K562 (cell line): ENCODE data around the gene MYH11. TPM values are rescaled to one million over a fixed set of nuclear protein-coding genes. Genes with fewer than 3 reads are reported as not detected.

Experiments used
- ATAC-seq: fragments of 200-7000 bp; cut with Tn5 transposase; 3 replicates; pipeline ENCODE4 v1.9.1; 2020; ENCODE audit warnings: moderate library complexity
- BruUV-seq: library from RNA; stranded (reverse); fragments of 400-500 nt; replicated peaks from 2 replicates; lab custom pipeline; 2021; lab: Mats Ljungman, UMichigan
- CTCF ChIA-PET: fragments of 300-600 bp; formaldehyde crosslinking; extraction: SDS; loops from one replicate; lab custom pipeline; 2021; ENCODE audit warnings: low intra/inter-chr PET ratio; lab: Yijun Ruan, JAX
- POLR2A ChIA-PET: fragments of 300-600, 350-650 bp; sonication (Branson Sonifier 250); formaldehyde crosslinking; extraction: SDS; loops from one replicate; lab custom pipeline; 2021; ENCODE audit warnings: antibody characterized with exemption, inconsistent platforms; lab: Yijun Ruan, JAX
- DNase-seq, 4 experiments: peaks; one replicate each; pipeline versions ENCODE4 v3.0.0 to v3.0.0-alpha.2; 2011 to 2018; ENCODE audit warnings: low spot score in 3 of 4, mixed read lengths in 3 of 4; ENCODE audit errors: extremely low read depth in 1 of 4
- FAIRE-seq: peaks from 2 replicates; lab custom pipeline; 2011; peaks lifted over from hg19 to GRCh38; lab: Jason Lieb, UNC
- H2AFZ ChIP-seq: 2 replicates; pipeline ENCODE4 v1.6.0; 2011; ENCODE audit warnings: low read depth, low read length, control low read depth, inconsistent platforms
- H3K27ac ChIP-seq: fragments of 200-600 bp; 3 replicates; pipeline ENCODE4 v1.8.0; 2011; ENCODE audit warnings: low read depth, mild to moderate bottlenecking, control low read depth, inconsistent platforms, low read length, moderate library complexity, mixed read lengths; ENCODE audit errors: extremely low read depth
- H3K27me3 ChIP-seq, 2 experiments: fragments of 300-600 bp in 1 of 2; 2 replicates in 1 of 2; 3 replicates in 1 of 2; pipeline versions ENCODE4 v1.6.0 to v1.8.0; 2011; ENCODE audit warnings: inconsistent platforms in 2 of 2, low read length in 2 of 2, mild to moderate bottlenecking in 1 of 2, mixed read lengths in 1 of 2, moderate library complexity in 1 of 2; ENCODE audit not compliant: control insufficient read depth in 2 of 2, insufficient read depth in 2 of 2
- H3K36me3 ChIP-seq: fragments of 300-600 bp; 3 replicates; pipeline ENCODE4 v1.8.0; 2011; ENCODE audit warnings: mild to moderate bottlenecking, low read length, inconsistent platforms; ENCODE audit not compliant: control insufficient read depth, insufficient read depth
- H3K4me1 ChIP-seq, 2 experiments: fragments of 200-600 bp in 1 of 2; replicated peaks in 1 of 2; 2 replicates in 1 of 2; 3 replicates in 1 of 2; pipeline versions ENCODE4 v1.5.1 to v1.8.0; 2011; ENCODE audit warnings: inconsistent platforms in 2 of 2, low read length in 2 of 2, mild to moderate bottlenecking in 1 of 2, mixed read lengths in 1 of 2, moderate library complexity in 1 of 2; ENCODE audit not compliant: control insufficient read depth in 2 of 2, insufficient read depth in 2 of 2
- H3K4me2 ChIP-seq: 2 replicates; pipeline ENCODE4 v1.6.1; 2011; ENCODE audit warnings: low read length, control low read depth, inconsistent platforms, mixed read lengths; ENCODE audit not compliant: insufficient read depth
- H3K4me3 ChIP-seq: fragments of 200-600 bp; sonication (generic), shearing (Covaris generic); 2 replicates; pipeline ENCODE4 v1.5.1; 2016; ENCODE audit warnings: control low read depth, inconsistent platforms
- H3K79me2 ChIP-seq: fragments of 200-600 bp; 3 replicates; pipeline ENCODE4 v1.8.0; 2011; ENCODE audit warnings: low read length, inconsistent platforms; ENCODE audit not compliant: control insufficient read depth, insufficient read depth
- H3K9ac ChIP-seq, 2 experiments: 2 replicates each; pipeline versions ENCODE4 v1.6.0 to v1.6.1; 2011; ENCODE audit warnings: low read depth in 2 of 2, low read length in 2 of 2, control low read depth in 1 of 2, inconsistent platforms in 1 of 2, mild to moderate bottlenecking in 1 of 2, mixed read lengths in 1 of 2; ENCODE audit not compliant: insufficient read depth in 1 of 2
- H3K9me1 ChIP-seq: one replicate; pipeline ENCODE4 v1.6.0; 2011; ENCODE audit warnings: inconsistent platforms, mild to moderate bottlenecking, low read length, moderate library complexity; ENCODE audit not compliant: control insufficient read depth, insufficient read depth
- H3K9me3 ChIP-seq: replicated peaks from 2 replicates; pipeline ENCODE4 v1.5.1; 2011; ENCODE audit warnings: low read depth, low read length, inconsistent platforms; ENCODE audit not compliant: control insufficient read depth, insufficient read depth
- H4K20me1 ChIP-seq: replicated peaks from 2 replicates; pipeline ENCODE4 v1.6.1; 2011; ENCODE audit warnings: low read length, inconsistent platforms, mixed read lengths; ENCODE audit not compliant: control insufficient read depth, insufficient read depth
- CEBPB ChIP-seq: fragments of 450-650 bp; IDR thresholded peaks from 2 replicates; pipeline ENCODE4 v1.6.1; 2016; ENCODE audit warnings: missing genetic modification characterization, missing compliant biosample characterization
- FOXM1 ChIP-seq, 2 experiments: fragments of 450-650 bp in 1 of 2; sonication (generic) in 1 of 2; formaldehyde crosslinking in 1 of 2; IDR thresholded peaks; 2 replicates each; pipeline versions ENCODE4 v1.6.1 to v1.9.0; 2017 to 2022; ENCODE audit warnings: low read depth in 2 of 2, mild to moderate bottlenecking in 2 of 2, missing genetic modification reagents in 1 of 2, moderate library complexity in 1 of 2
- RFX1 ChIP-seq: fragments of 450-650 bp; IDR thresholded peaks from 2 replicates; pipeline ENCODE4 v1.6.1; 2016; ENCODE audit warnings: mild to moderate bottlenecking, moderate library complexity
- ZC3H11A ChIP-seq: IDR thresholded peaks from 2 replicates; pipeline ENCODE4 v1.6.1; 2012; ENCODE audit warnings: low read depth, low read length, improper control_type of control experiment
- WGBS: fragments of 100-300 bp; shearing (Covaris generic); methylation state at CpG from one replicate; pipeline ENCODE4 v1.1.6; 2016; ENCODE audit warnings: low coverage, mixed read lengths; ENCODE audit not compliant: insufficient coverage; ENCODE audit errors: missing lambda C conversion rate; 5-methylcytosine and 5-hydroxymethylcytosine counted together
- in situ Hi-C: fragments of 300-500 bp; cut with MboI; formaldehyde crosslinking; loops from 4 replicates; pipeline ENCODE4 v1.15.0; 2018; ENCODE audit warnings: inconsistent platforms, mixed read lengths
- intact Hi-C: fragments of 100-400 bp; cut with micrococcal nuclease; formaldehyde crosslinking; loops from 2 replicates; pipeline ENCODE4 v1.14.2; 2022
- polyA plus RNA-seq, 8 experiments: library from polyadenylated mRNA; depleted of rRNA in 4 of 8; stranded (reverse) in 5 of 8; unstranded in 3 of 8; fragments of >200 nt; fragmentation: Nextera tagmentation in 2 of 8; fragmentation: Illumina TruSeq in 1 of 8; extraction: Ambion mirVana in 2 of 8; extraction: Trizol in 1 of 8; gene quantifications; 2 replicates each; pipeline versions ENCODE4 v1.2.1 to v1.2.3, GENCODE V29; 2011 to 2014; ENCODE audit warnings: inconsistent platforms in 1 of 8, missing spikeins in 1 of 8
- total RNA-seq, 7 experiments: library from RNA; depleted of rRNA in 6 of 7; stranded (reverse); fragments of >200 nt in 6 of 7; fragmentation: Illumina TruSeq in 2 of 7; extraction: Trizol in 2 of 7; gene quantifications; 2 replicates each; pipeline versions ENCODE4 v1.2.1 to v1.2.3, GENCODE V29; 2011 to 2021; ENCODE audit warnings: low replicate concordance in 1 of 7
- TF ChIP-seq, protein P1 (sequence below): fragments of 450-650 bp; formaldehyde crosslinking; IDR thresholded peaks from 2 replicates; pipeline ENCODE4 v1.4.0; 2020; ENCODE audit warnings: mild to moderate bottlenecking
- TF ChIP-seq, protein P2 (sequence below): fragments of 250-450 bp; sonication (Bioruptor Pico); IDR thresholded peaks from 2 replicates; pipeline ENCODE4 v1.5.0; 2022; ENCODE audit warnings: mild to moderate bottlenecking

Gene MYH11
- total and polyA plus RNA-seq, 9 of the 15 experiments (the other 6 are each of a cell fraction or from before 2014, with no cell fraction given): 0.05 to 0.47 (median 0.08) TPM; not detected in 5

DNA sequence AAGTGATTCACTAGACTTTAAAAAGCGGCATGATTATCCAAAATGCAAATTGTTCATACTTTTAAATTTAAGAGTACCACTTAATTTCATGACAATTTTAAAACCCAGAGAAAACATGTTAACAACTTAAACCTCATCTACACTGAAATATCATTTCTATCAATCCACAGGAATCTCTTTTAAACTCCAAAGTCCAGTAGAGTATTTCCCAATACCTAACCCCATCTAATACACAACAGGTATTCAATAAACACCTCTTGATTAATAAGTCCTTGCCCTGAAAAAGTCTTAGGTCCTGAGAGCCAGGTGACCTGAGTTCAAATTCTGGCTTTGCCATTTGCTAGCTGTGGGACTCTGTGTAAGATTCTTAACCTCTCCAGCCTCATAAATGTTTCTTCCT, 16.9 kb upstream of the MYH11 start:
- no peak for DNase-seq
- no peaks in the 10 kb centered on the region; a peak in 2 of 5 replicates for H3K4me1 ChIP-seq
- H3K9me1 ChIP-seq: no peaks in the 10 kb centered on the region
- WGBS: 100% methylated on average over 1 of the region's 1 CpG
- intact Hi-C loops: loop anchor here (10.0 kb wide), 1 partner anchor 71 kb away; the partner anchor contains the start of gene ABCC1
- H3K36me3 ChIP-seq: peaks cover 88% of the 10 kb centered on the region
- ChIA-PET CTCF (no interaction called here), POLR2A (interaction anchor here (0.6 to 2.4 kb wide), 5 partner anchors 9 to 148 kb away, joined by 3 to 10 read pairs (median 5); partner anchors contain the start of gene CEP20)
- no peaks in the 10 kb centered on the region for H3K9me3 ChIP-seq
- H3K79me2 ChIP-seq: peaks cover 23% of the 10 kb centered on the region
- no peak overlapping the region for H3K9ac ChIP-seq
- no peak for ATAC-seq
- TF ChIP-seq RFX1: no peak
- TF ChIP-seq CEBPB (tag): 0 out of 2 replicates have a peak, but pooled peaks have one; percentile 8
- no TSS peak for BruUV-seq
- H4K20me1 ChIP-seq: no peaks in the 10 kb centered on the region
- H3K27ac ChIP-seq: no peak overlapping the region
- no peak overlapping the region for H2AFZ ChIP-seq
- no peaks in the 10 kb centered on the region for H3K27me3 ChIP-seq
- no peak for FAIRE-seq
- in situ Hi-C loops: no loop called here
- no peak overlapping the region for H3K4me3 ChIP-seq
- H3K4me2 ChIP-seq: no peak overlapping the region

DNA sequence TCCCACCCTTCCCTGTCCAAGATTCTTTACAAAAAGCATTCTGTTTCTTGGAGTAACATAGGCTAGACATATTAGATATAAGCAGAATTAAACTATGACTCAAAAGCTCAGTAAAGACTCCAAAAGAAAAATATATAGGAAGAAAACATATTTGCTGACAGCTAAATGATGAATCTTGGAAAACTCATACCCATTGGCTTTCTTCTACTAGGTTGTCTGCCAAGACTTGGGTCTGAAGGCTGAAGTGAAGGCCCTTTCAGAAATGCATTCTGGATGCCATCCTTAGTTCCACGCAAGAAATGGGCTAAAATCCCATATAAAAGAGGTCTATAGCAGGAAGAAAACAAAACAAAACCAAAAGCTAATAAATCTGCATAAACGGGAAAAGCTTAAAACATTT, 16.5 kb upstream of the MYH11 start:
- Histone ChIP-seq H3K27me3 (no peaks in the 10 kb centered on the region), H3K9ac (no peak overlapping the region), H3K9me3 (no peaks in the 10 kb centered on the region), H3K9me1 (no peaks in the 10 kb centered on the region), H3K4me3 (no peak overlapping the region), H3K36me3 (peaks cover 85% of the 10 kb centered on the region), H4K20me1 (no peaks in the 10 kb centered on the region), H3K27ac (no peak overlapping the region), H3K4me2 (no peak overlapping the region), H2AFZ (no peak overlapping the region), H3K79me2 (peaks cover 18% of the 10 kb centered on the region), H3K4me1 (no peaks in the 10 kb centered on the region; a peak in 1 of 5 replicates)
- FAIRE-seq: no peak
- 91% methylated on average over 2 of the region's 2 CpGs for WGBS
- ChIA-PET CTCF (interaction anchor here (0.5 kb wide), 1 partner anchor 185 kb away, joined by 3 read pairs; no protein-coding TSS in a partner anchor), POLR2A (interaction anchor here (1.0 to 2.4 kb wide), 4 partner anchors 9 to 149 kb away, joined by 3 to 10 read pairs (median 6); partner anchors contain the start of gene CEP20)
- TF ChIP-seq, protein P1, sequence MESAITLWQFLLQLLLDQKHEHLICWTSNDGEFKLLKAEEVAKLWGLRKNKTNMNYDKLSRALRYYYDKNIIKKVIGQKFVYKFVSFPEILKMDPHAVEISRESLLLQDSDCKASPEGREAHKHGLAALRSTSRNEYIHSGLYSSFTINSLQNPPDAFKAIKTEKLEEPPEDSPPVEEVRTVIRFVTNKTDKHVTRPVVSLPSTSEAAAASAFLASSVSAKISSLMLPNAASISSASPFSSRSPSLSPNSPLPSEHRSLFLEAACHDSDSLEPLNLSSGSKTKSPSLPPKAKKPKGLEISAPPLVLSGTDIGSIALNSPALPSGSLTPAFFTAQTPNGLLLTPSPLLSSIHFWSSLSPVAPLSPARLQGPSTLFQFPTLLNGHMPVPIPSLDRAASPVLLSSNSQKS (CRISPR knock-in tag): no peak
- TF ChIP-seq, protein P2, sequence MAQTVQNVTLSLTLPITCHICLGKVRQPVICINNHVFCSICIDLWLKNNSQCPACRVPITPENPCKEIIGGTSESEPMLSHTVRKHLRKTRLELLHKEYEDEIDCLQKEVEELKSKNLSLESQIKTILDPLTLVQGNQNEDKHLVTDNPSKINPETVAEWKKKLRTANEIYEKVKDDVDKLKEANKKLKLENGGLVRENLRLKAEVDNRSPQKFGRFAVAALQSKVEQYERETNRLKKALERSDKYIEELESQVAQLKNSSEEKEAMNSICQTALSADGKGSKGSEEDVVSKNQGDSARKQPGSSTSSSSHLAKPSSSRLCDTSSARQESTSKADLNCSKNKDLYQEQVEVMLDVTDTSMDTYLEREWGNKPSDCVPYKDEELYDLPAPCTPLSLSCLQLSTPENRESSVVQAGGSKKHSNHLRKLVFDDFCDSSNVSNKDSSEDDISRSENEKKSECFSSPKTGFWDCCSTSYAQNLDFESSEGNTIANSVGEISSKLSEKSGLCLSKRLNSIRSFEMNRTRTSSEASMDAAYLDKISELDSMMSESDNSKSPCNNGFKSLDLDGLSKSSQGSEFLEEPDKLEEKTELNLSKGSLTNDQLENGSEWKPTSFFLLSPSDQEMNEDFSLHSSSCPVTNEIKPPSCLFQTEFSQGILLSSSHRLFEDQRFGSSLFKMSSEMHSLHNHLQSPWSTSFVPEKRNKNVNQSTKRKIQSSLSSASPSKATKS (CRISPR knock-in tag): no peak
- TF ChIP-seq ZC3H11A: no peak
- no peak for TF ChIP-seq FOXM1 (IDR thresholded peaks at IDR 0.05; ENCODE audit: low read depth)
- TF ChIP-seq FOXM1 (CRISPR knock-in tag; IDR thresholded peaks at IDR 0.05; ENCODE audit: low read depth): no peak
- intact Hi-C loops: loop anchor here (10.0 kb wide), 1 partner anchor 72 kb away; the partner anchor contains the start of gene ABCC1
- in situ Hi-C loops: no loop called here
- no peak for ATAC-seq
- no TSS peak for BruUV-seq
- no peak for DNase-seq
